ENCODE results near the gene KCNAB2. TPM values are rescaled to one million over a fixed set of nuclear protein-coding genes. Genes with fewer than 3 reads are reported as not detected.
"Not testable (repeated sequence)": the region's sequence is repeated elsewhere in the genome, so short reads cannot be mapped to it uniquely, and the experiment has no call there.

KCNAB2 gene
- total RNA-seq, 1 donor, result 5.8 TPM

- Histone ChIP-seq H3K27me3 (ENCODE audit: insufficient read depth, low read length) (no peaks in the 10 kb centered on the region), H3K4me3 (ENCODE audit: insufficient read depth, low read length) (no peak overlapping the region), H3K36me3 (ENCODE audit: insufficient read depth, low read length) (no peaks in the 10 kb centered on the region), H2AFZ (ENCODE audit: low read length) (no peak overlapping the region), H3K27ac (ENCODE audit: low read depth, low read length) (no peak overlapping the region), H3K4me2 (ENCODE audit: insufficient read depth, low read length) (no peak overlapping the region), H3K79me2 (ENCODE audit: insufficient read depth, low read length) (no peaks in the 10 kb centered on the region), H3K9me3 (ENCODE audit: low read depth, low read length) (no peaks in the 10 kb centered on the region), H4K20me1 (ENCODE audit: insufficient read depth, low read length) (peaks cover 4% of the 10 kb centered on the region), H3K4me1 (ENCODE audit: insufficient read depth, low read length) (no peaks in the 10 kb centered on the region)
- no peak for DNase-seq (ENCODE audit: insufficient read length, low spot score, missing footprints)
- no peak for TF ChIP-seq CTCF (IDR thresholded peaks at IDR 0.05; ENCODE audit: extremely low read depth, low read depth, low read length)
Measured at GRCh38 chr1:6059866-6060265, 14.2 kb downstream of the KCNAB2 start.

- DNase-seq (ENCODE audit: insufficient read length, low spot score, missing footprints), result no peak
- Histone ChIP-seq H2AFZ (ENCODE audit: low read length) (no peak overlapping the region), H3K36me3 (ENCODE audit: insufficient read depth, low read length) (no peaks in the 10 kb centered on the region), H4K20me1 (ENCODE audit: insufficient read depth, low read length) (peaks cover 4% of the 10 kb centered on the region), H3K27ac (ENCODE audit: low read depth, low read length) (no peak overlapping the region), H3K4me2 (ENCODE audit: insufficient read depth, low read length) (no peak overlapping the region), H3K27me3 (ENCODE audit: insufficient read depth, low read length) (no peaks in the 10 kb centered on the region), H3K9me3 (ENCODE audit: low read depth, low read length) (no peaks in the 10 kb centered on the region), H3K79me2 (ENCODE audit: insufficient read depth, low read length) (no peaks in the 10 kb centered on the region), H3K4me1 (ENCODE audit: insufficient read depth, low read length) (no peaks in the 10 kb centered on the region), H3K4me3 (ENCODE audit: insufficient read depth, low read length) (no peak overlapping the region)
- TF ChIP-seq CTCF (IDR thresholded peaks at IDR 0.05; ENCODE audit: extremely low read depth, low read depth, low read length), result no peak
Measured at GRCh38 chr1:6062670-6063069, 17.0 kb downstream of the KCNAB2 start.

- not testable (repeated sequence) for H4K20me1 ChIP-seq (ENCODE audit: insufficient read depth, low read length); H3K4me3 ChIP-seq (ENCODE audit: insufficient read depth, low read length); H3K79me2 ChIP-seq (ENCODE audit: insufficient read depth, low read length); H3K27ac ChIP-seq (ENCODE audit: low read depth, low read length); H3K4me1 ChIP-seq (ENCODE audit: insufficient read depth, low read length); H2AFZ ChIP-seq (ENCODE audit: low read length); H3K36me3 ChIP-seq (ENCODE audit: insufficient read depth, low read length); H3K9me3 ChIP-seq (ENCODE audit: low read depth, low read length); H3K27me3 ChIP-seq (ENCODE audit: insufficient read depth, low read length); DNase-seq (ENCODE audit: insufficient read length, low spot score, missing footprints); H3K4me2 ChIP-seq (ENCODE audit: insufficient read depth, low read length)
Measured at GRCh38 chr1:6063532-6064053, 17.9 kb downstream of the KCNAB2 start.

- TF ChIP-seq CTCF (IDR thresholded peaks at IDR 0.05; ENCODE audit: extremely low read depth, low read depth, low read length), result no peak
- Histone ChIP-seq H3K4me2 (ENCODE audit: insufficient read depth, low read length) (no peak overlapping the region), H3K27ac (ENCODE audit: low read depth, low read length) (no peak overlapping the region)
Measured at GRCh38 chr1:6065093-6065858, 19.6 kb downstream of the KCNAB2 start.

More at GRCh38 chr1:6065093-6065858, 19.6 kb downstream of the KCNAB2 start:
- Histone ChIP-seq H3K4me1 (ENCODE audit: insufficient read depth, low read length) (no peaks in the 10 kb centered on the region), H3K27me3 (ENCODE audit: insufficient read depth, low read length) (no peaks in the 10 kb centered on the region), H4K20me1 (ENCODE audit: insufficient read depth, low read length) (peaks cover 4% of the 10 kb centered on the region), H3K4me3 (ENCODE audit: insufficient read depth, low read length) (no peak overlapping the region), H3K9me3 (ENCODE audit: low read depth, low read length) (no peaks in the 10 kb centered on the region), H3K36me3 (ENCODE audit: insufficient read depth, low read length) (no peaks in the 10 kb centered on the region), H2AFZ (ENCODE audit: low read length) (no peak overlapping the region), H3K79me2 (ENCODE audit: insufficient read depth, low read length) (no peaks in the 10 kb centered on the region)
- DNase-seq (ENCODE audit: insufficient read length, low spot score, missing footprints), result no peak

Data from osteoblast (primary cell).